ENCODE data around the gene ITGB1BP1.

ITGB1BP1 gene

DNA sequence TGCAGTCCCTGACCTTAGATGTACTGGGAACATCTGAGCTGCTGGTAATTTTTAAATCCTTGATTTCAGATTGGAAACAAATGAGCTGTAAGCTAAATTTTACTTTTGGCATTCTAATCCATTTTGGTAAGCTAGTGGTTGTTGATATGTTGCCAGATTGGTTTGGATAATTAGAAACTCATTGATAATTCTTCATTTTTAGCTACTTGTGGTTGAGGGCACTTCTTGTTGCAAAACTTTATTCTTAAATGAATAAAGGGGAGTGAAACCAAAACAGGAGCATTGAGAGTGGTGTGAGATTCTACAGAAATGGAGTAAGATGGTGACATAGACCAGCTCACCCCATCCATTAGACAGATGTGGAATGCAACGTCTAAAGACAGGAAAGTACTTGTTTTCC, 64.5 kb downstream of the ITGB1BP1 start:
- DNase-seq (ENCODE audit: low read depth), result no peak
- no peak overlapping the region for H3K4me3 ChIP-seq (ENCODE audit: low read depth, low read length)
- TF ChIP-seq, protein P1, sequence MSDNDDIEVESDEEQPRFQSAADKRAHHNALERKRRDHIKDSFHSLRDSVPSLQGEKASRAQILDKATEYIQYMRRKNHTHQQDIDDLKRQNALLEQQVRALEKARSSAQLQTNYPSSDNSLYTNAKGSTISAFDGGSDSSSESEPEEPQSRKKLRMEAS (IDR thresholded peaks at IDR 0.05; ENCODE audit: low read depth, low read length), result no peak
- TF ChIP-seq POLR2A (IDR thresholded peaks at IDR 0.05; ENCODE audit: extremely low read depth, insufficient read length) (no peak), MYC (IDR thresholded peaks at IDR 0.05; ENCODE audit: low read depth, low read length) (no peak)
- TF ChIP-seq, protein P2, sequence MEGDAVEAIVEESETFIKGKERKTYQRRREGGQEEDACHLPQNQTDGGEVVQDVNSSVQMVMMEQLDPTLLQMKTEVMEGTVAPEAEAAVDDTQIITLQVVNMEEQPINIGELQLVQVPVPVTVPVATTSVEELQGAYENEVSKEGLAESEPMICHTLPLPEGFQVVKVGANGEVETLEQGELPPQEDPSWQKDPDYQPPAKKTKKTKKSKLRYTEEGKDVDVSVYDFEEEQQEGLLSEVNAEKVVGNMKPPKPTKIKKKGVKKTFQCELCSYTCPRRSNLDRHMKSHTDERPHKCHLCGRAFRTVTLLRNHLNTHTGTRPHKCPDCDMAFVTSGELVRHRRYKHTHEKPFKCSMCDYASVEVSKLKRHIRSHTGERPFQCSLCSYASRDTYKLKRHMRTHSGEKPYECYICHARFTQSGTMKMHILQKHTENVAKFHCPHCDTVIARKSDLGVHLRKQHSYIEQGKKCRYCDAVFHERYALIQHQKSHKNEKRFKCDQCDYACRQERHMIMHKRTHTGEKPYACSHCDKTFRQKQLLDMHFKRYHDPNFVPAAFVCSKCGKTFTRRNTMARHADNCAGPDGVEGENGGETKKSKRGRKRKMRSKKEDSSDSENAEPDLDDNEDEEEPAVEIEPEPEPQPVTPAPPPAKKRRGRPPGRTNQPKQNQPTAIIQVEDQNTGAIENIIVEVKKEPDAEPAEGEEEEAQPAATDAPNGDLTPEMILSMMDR (IDR thresholded peaks at IDR 0.05; ENCODE audit: low read depth, low read length), result no peak

DNA sequence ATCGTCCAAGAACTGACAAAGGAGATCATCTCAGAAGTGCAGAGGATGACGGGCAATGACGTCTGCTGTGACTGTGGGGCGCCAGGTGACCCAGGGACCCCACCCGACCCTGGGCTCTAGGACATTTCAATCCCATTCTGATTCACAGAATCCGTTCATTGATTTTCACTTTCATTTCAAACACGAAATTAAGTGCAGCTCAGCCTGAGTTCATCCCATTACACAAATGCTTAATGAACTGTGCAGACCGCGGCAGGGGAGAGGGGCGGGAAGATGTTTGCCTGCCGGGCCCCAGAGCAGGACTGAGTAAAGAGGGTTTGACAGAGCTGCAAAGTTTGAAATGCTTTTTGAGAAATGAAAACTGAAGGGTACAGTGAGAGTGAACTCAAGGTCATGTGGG, 67.1 kb downstream of the ITGB1BP1 start:
- no peak overlapping the region for H3K4me3 ChIP-seq (ENCODE audit: low read depth, low read length)
- DNase-seq (ENCODE audit: low read depth), result no peak
- TF ChIP-seq MYC (IDR thresholded peaks at IDR 0.05; ENCODE audit: low read depth, low read length) (no peak), POLR2A (IDR thresholded peaks at IDR 0.05; ENCODE audit: extremely low read depth, insufficient read length) (no peak)
- TF ChIP-seq, protein P2 (IDR thresholded peaks at IDR 0.05; ENCODE audit: low read depth, low read length), result no peak
- TF ChIP-seq, protein P1 (IDR thresholded peaks at IDR 0.05; ENCODE audit: low read depth, low read length), result no peak

DNA sequence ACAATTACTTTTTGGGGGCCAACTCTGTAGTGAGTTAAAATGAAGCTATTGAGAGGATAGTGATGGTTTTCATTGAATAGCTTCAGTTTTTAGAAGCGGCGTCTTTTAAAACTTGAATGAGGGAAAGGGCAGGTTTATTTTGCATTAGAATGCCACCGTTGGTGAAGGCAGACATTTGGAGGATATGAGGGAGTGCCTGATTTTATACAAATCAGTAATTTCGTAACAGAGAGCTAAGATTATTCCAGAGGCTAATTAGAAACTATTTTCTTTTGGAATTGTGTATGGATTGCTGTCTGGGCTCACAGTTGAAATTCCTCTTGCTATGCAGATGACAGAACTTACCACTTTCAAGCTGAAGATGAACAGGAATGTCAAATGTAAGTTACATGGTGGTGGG, 67.6 kb downstream of the ITGB1BP1 start:
- no peak for DNase-seq (ENCODE audit: low read depth)
- no peak for TF ChIP-seq POLR2A (IDR thresholded peaks at IDR 0.05; ENCODE audit: extremely low read depth, insufficient read length)
- TF ChIP-seq, protein P2 (IDR thresholded peaks at IDR 0.05; ENCODE audit: low read depth, low read length), result no peak
- no peak for TF ChIP-seq MYC (IDR thresholded peaks at IDR 0.05; ENCODE audit: low read depth, low read length)
- TF ChIP-seq, protein P1 (IDR thresholded peaks at IDR 0.05; ENCODE audit: low read depth, low read length), result no peak
- no peak overlapping the region for H3K4me3 ChIP-seq (ENCODE audit: low read depth, low read length)

DNA sequence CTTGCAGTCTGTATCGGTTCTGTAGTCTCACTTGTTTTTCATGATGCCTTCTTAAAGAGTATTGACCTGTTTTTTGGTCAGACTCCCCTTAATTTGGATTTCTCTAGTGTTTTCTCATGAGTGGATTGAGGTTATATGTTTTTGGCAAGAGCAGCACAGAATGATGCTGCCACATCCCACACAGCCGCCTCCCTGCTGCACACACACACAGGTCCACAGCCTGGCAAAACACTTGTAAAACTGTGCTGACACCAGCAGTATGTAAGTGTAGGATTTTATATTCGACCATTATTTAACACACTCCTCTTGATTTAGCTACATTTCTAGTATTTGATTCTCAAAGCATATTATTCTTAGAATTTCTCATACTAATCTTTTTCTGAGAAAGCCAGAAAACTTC, 68.1 kb downstream of the ITGB1BP1 start:
- TF ChIP-seq, protein P1 (IDR thresholded peaks at IDR 0.05; ENCODE audit: low read depth, low read length), result no peak
- TF ChIP-seq, protein P2 (IDR thresholded peaks at IDR 0.05; ENCODE audit: low read depth, low read length), result no peak
- TF ChIP-seq POLR2A (IDR thresholded peaks at IDR 0.05; ENCODE audit: extremely low read depth, insufficient read length) (no peak), MYC (IDR thresholded peaks at IDR 0.05; ENCODE audit: low read depth, low read length) (no peak)
- no peak for DNase-seq (ENCODE audit: low read depth)
- H3K4me3 ChIP-seq (ENCODE audit: low read depth, low read length), result no peak overlapping the region

DNA sequence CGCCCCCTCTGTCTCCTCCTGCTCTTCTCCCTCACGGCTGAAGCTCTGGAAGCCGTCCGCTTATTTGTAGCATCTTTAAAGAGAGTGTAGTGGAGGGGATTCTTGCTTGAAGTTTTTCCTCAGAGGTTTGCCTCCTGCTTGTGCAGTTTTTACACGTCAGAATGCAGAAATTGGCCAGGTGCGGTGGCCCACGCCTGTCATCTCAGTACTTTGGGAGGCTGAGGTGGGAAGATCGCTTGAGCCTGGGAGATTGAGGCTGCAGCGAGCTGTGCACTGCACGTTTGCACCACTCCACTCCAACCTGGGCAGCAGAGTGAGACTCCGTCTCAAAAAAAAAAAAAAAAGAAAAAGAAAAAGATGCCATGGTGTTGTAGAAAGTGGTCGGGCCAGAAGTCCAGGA, 69.0 kb downstream of the ITGB1BP1 start:
- DNase-seq (ENCODE audit: low read depth), result no peak

More for the DNA sequence above, 69.0 kb downstream of the ITGB1BP1 start:
- TF ChIP-seq, protein P2 (IDR thresholded peaks at IDR 0.05; ENCODE audit: low read depth, low read length), result no peak
- TF ChIP-seq, protein P1 (IDR thresholded peaks at IDR 0.05; ENCODE audit: low read depth, low read length), result no peak
- TF ChIP-seq MYC (IDR thresholded peaks at IDR 0.05; ENCODE audit: low read depth, low read length), result no peak
- TF ChIP-seq POLR2A (IDR thresholded peaks at IDR 0.05; ENCODE audit: extremely low read depth, insufficient read length), result no peak
- no peak overlapping the region for H3K4me3 ChIP-seq (ENCODE audit: low read depth, low read length)
